GM23248 (cell line): ENCODE results near the gene TMEM116.

ENCODE experiments used
- EZH2 ChIP-seq: fragments of 200-600 bp; sonication (generic); IDR thresholded peaks from 2 replicates; pipeline ENCODE4 v1.6.1; 2018; ENCODE audit warnings: antibody characterized with exemption, mild to moderate bottlenecking; ENCODE audit not compliant: insufficient read depth, poor library complexity, severe bottlenecking
- EZH2phosphoT487 ChIP-seq: fragments of 200-600 bp; sonication (generic); IDR thresholded peaks from 2 replicates; pipeline ENCODE4 v1.6.1; 2018; ENCODE audit warnings: antibody characterized with exemption, moderate library complexity, mild to moderate bottlenecking, low read depth; ENCODE audit not compliant: insufficient read depth

GRCh38 chr12:111971800-111972199, 41.2 kb downstream of the TMEM116 start:
- no peak for TF ChIP-seq EZH2
- no peak for TF ChIP-seq EZH2phosphoT487
